ENCODE data around the gene TMPRSS13.
"Not testable (repeated sequence)": the region's sequence is repeated elsewhere in the genome, so short reads cannot be mapped to it uniquely, and the experiment has no call there.

The TMPRSS13 gene

GRCh38 chr11:117929142-117929915 is at the start of gene TMPRSS13:
TSS of gene TMPRSS13 (minus strand) at chr11:117929402. CDS start at chr11:117929307, 95 bp downstream.
- no peak for DNase-seq (ENCODE audit: extremely low read depth, low read depth)
- H3K4me3 ChIP-seq (replicated peaks; ENCODE audit: low read depth, low read length), result no peak within 1 kb of the TSS
- TF ChIP-seq, protein P1, sequence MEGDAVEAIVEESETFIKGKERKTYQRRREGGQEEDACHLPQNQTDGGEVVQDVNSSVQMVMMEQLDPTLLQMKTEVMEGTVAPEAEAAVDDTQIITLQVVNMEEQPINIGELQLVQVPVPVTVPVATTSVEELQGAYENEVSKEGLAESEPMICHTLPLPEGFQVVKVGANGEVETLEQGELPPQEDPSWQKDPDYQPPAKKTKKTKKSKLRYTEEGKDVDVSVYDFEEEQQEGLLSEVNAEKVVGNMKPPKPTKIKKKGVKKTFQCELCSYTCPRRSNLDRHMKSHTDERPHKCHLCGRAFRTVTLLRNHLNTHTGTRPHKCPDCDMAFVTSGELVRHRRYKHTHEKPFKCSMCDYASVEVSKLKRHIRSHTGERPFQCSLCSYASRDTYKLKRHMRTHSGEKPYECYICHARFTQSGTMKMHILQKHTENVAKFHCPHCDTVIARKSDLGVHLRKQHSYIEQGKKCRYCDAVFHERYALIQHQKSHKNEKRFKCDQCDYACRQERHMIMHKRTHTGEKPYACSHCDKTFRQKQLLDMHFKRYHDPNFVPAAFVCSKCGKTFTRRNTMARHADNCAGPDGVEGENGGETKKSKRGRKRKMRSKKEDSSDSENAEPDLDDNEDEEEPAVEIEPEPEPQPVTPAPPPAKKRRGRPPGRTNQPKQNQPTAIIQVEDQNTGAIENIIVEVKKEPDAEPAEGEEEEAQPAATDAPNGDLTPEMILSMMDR (IDR thresholded peaks at IDR 0.05; ENCODE audit: low read depth, low read length, missing control alignments), result no peak

- no peak overlapping the region for H3K4me3 ChIP-seq (replicated peaks; ENCODE audit: low read depth, low read length)
- DNase-seq (ENCODE audit: extremely low read depth, low read depth), result no peak
- TF ChIP-seq, protein P1 (IDR thresholded peaks at IDR 0.05; ENCODE audit: low read depth, low read length, missing control alignments), result no peak
Measured at GRCh38 chr11:117978991-117979390, 49.8 kb upstream of the TMPRSS13 start.

DNA sequence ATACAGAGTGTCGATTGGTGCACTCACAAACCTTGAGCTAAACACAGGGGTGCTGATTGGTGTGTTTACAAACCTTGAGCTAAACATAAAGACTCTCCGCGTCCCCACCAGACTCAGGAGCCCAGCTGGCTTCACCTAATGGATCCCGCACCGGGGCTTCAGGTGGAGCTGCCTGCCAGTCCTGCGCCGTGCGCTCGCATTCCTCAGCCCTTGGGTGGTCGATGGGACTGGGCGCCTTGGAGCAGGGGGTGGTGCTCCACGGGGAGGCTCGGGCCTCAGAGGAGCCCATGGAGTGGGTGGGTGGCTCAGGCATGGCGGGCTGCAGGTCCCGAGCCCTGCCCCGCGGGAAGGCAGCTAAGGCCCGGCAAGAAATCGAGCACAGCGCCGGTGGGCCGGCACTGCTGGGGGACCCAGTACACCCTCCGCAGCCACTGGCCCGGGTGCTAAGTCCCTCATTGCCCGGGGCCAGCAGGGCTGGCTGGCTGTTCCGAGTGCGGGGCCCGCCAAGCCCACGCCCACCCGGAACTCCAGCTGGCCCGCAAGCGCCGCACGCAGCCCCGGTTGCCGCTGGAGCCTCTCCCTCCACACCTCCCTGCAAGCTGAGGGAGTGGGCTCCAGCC is 49.2 kb upstream of the TMPRSS13 start:
- not testable (repeated sequence) for H3K4me3 ChIP-seq (replicated peaks; ENCODE audit: low read depth, low read length); DNase-seq (ENCODE audit: extremely low read depth, low read depth)

- H3K4me3 ChIP-seq (replicated peaks; ENCODE audit: low read depth, low read length); DNase-seq (ENCODE audit: extremely low read depth, low read depth): not testable (repeated sequence)
Measured at GRCh38 chr11:117977612-117978264, 48.5 kb upstream of the TMPRSS13 start.

- no peak overlapping the region for H3K4me3 ChIP-seq (replicated peaks; ENCODE audit: low read depth, low read length)
- no peak for DNase-seq (ENCODE audit: extremely low read depth, low read depth)
- TF ChIP-seq, protein P1 (IDR thresholded peaks at IDR 0.05; ENCODE audit: low read depth, low read length, missing control alignments), result no peak
Measured at GRCh38 chr11:117977029-117977428, 47.8 kb upstream of the TMPRSS13 start.

DNA sequence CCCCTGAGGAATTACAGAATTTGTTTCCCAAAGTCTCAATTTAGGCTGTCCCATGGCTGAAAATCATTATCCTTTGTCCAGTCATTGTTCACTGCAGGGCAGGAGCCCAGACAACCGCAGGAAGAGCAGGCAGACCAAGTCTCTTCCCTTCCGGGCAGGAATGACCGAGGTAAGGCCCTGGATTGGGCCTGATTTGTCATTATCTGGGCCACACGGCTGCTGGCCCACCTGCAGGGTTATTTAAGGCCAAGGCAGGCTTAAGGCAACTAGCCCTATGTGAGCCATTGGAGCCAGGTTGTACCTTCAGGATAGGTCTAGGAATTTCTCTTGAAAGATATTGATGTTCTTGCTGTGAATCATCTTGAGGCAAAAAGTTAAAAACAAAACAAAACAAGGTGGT is 47.2 kb upstream of the TMPRSS13 start:
- DNase-seq (ENCODE audit: extremely low read depth, low read depth), result no peak
- no peak overlapping the region for H3K4me3 ChIP-seq (replicated peaks; ENCODE audit: low read depth, low read length)
- TF ChIP-seq, protein P1 (IDR thresholded peaks at IDR 0.05; ENCODE audit: low read depth, low read length, missing control alignments), result no peak

DNA sequence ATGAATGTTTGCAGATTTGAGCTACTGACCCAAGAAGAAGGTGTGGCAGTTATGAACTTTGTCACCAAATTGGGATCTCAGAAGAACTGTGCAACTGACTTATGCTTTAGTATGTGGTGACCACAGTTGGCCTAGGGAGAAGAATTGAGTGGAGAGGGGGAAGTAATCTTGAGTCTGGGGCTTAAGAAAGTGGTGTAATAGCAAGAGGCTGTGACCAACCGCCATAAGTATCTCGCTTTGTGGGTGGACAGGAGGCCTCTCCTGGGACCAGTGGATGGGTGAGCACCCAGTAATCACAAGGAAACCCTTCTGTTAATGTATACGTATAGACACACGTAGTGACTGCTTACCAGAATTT is 44.3 kb upstream of the TMPRSS13 start:
- TF ChIP-seq, protein P1 (IDR thresholded peaks at IDR 0.05; ENCODE audit: low read depth, low read length, missing control alignments), result no peak
- no peak overlapping the region for H3K4me3 ChIP-seq (replicated peaks; ENCODE audit: low read depth, low read length)
- no peak for DNase-seq (ENCODE audit: extremely low read depth, low read depth)
